Posterior cingulate gyrus (tissue), 11 donors: ENCODE results near the gene FAS.

Source experiments
- DNase-seq, 10 donors: peaks; one replicate each; pipeline versions ENCODE4 v3.0.0 to v3.0.0-alpha.2; 2020 to 2021; ENCODE audit warnings: mixed read lengths in 3 of 10
- intact Hi-C: fragments of 100-400 bp; cut with DNase I; formaldehyde crosslinking; loops from one replicate; pipeline ENCODE4 v1.15.1; 2023

Gene FAS

GRCh38 chr10:89029785-89030437 is 39.3 kb downstream of the FAS start:
- intact Hi-C loops: loop anchor here (1.0 to 2.0 kb wide), 3 partner anchors 95 to 187 kb away; no protein-coding TSS in a partner anchor
- peak; percentile 26 to 96 (median 79) for DNase-seq

GRCh38 chr10:89030791-89031190 is 40.2 kb downstream of the FAS start:
- intact Hi-C loops: loop anchor here (1.0 to 2.0 kb wide), 2 partner anchors 96 to 183 kb away; no protein-coding TSS in a partner anchor
- no peak for DNase-seq

GRCh38 chr10:89032141-89032891 is 41.7 kb downstream of the FAS start:
- DNase-seq: peak in 2 of 10 donors; percentile 6 to 58
- intact Hi-C loops: no loop called here

- intact Hi-C loops: no loop called here
Measured at GRCh38 chr10:89035461-89035860, 44.9 kb downstream of the FAS start.

DNA sequence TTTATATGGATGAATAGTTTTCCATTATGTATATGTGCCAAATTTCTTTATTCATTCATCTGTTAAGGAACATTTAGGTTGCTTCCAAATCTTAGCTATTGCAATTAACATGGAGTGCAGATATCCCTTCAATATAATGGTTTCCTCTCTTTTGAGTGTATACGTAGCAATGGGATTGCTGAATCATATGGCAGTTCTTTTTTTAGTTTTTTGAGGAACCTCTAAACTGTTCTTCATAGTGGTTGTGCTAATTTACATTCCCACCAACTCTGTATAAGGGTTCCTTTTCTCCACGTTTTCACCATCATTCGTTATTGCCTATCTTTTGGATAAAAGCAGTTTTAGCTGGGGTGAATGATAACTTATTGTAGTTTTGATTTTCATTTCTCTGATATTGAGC is 46.5 kb downstream of the FAS start:
- intact Hi-C loops: no loop called here
- no peak for DNase-seq

More at GRCh38 chr10:89035461-89035860, 44.9 kb downstream of the FAS start:
- no peak for DNase-seq

DNA sequence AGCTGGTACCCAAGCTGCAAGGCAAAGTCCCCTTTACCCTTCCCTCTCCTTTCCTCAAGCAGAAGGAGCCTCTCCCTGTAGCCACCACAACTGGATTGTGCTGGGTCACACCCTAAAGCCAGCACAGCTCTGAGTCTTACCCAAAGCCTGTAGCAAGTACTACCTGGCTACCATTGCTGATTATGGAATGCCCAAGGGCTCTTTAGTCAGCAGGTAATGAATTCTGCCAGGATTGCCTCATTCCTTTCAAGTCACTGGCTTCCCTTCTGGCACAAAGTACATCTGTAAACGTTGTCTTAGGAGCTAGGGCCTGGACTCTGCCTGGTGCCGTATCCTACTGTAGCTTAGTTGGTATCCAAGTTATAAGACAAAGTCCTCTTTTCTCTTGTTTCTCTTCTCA is 52.0 kb downstream of the FAS start:
- intact Hi-C loops: no loop called here
- no peak for DNase-seq

GRCh38 chr10:89043052-89043451 is 52.5 kb downstream of the FAS start:
- intact Hi-C loops: no loop called here

DNA sequence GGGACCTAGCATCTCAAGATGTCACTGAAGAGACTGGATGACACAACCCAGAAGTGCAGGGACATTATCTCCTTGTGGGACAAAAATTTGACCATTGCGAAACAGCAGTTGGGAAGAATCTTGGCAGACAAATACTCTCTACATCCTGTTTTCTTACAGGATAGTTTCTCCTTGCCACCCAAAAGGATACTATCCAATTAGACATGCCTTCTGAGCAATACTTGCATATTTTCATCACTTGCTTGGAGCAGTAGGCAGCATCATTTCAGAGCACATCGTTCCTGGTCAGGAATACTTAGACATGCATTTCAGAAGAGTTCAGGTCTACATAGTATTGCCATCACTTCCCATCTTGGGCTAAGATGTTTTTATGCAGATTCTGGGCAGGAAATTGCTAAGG is 56.8 kb downstream of the FAS start:
- intact Hi-C loops: no loop called here
- DNase-seq: no peak

More at GRCh38 chr10:89043052-89043451, 52.5 kb downstream of the FAS start:
- no peak for DNase-seq

- DNase-seq: no peak
- intact Hi-C loops: no loop called here
Measured at GRCh38 chr10:89051593-89051992, 61.0 kb downstream of the FAS start.

DNA sequence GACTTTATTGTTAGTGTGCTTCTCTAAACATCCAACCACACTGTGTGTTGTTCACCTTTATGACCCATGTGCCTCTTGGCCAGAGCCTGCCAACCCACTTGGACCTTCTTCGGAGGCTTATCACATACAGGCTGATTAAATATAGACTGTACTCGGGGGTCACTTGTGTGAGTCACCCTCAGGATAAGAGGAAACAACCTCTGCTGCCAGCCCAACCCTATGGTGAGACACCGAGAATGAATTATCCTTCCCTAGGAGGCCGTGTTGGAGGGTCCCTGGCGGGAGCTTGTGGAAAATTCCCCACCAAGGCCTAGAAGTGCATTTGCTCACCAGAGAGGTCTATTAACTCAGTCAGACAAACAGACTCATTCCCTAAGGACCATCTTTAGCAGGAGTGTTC is 63.0 kb downstream of the FAS start:
- intact Hi-C loops: no loop called here
- no peak for DNase-seq

GRCh38 chr10:89055159-89055558 is 64.6 kb downstream of the FAS start:
- intact Hi-C loops: no loop called here
- no peak for DNase-seq

DNA sequence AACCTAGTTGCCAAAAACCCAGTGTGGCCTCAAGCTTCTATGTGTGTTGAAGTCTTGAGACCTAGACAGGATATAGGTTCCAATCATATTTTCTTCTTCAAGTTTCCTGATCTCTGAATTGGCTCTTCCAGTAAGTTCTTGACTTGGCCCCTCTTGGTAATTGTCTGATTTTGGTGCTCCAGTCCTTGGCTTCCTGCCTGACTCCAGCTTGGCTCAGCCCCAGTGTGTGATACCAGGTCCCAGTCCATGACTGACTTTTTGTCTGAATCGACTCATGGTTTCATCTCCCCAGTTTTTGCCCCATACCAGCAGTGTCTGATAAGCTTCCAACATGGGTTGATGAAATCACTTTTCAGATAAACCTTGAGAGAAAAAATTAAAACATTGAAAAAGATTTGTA is 72.3 kb downstream of the FAS start:
- intact Hi-C loops: no loop called here
- peak in 2 of 10 donors; percentile 46 to 82 for DNase-seq

DNA sequence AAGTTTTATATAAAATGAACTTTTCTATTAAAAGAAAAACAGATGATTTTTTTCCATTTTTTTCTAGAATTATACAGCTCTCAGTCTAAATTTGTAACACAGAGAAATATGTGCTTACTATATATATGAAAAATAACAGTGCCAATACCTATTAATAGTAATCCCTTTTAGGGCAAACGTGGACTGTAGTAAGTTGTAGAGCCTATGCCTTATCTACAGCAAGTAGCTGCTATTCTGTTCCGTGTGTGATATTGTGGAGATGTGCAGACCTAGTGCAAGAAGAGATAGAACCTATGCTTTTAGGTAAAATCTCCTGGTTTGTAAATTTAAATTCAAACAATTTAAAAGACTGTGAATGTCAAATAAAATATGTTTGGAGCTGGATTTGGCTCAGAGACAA is 72.9 kb downstream of the FAS start:
- intact Hi-C loops: no loop called here
- DNase-seq: no peak

DNA sequence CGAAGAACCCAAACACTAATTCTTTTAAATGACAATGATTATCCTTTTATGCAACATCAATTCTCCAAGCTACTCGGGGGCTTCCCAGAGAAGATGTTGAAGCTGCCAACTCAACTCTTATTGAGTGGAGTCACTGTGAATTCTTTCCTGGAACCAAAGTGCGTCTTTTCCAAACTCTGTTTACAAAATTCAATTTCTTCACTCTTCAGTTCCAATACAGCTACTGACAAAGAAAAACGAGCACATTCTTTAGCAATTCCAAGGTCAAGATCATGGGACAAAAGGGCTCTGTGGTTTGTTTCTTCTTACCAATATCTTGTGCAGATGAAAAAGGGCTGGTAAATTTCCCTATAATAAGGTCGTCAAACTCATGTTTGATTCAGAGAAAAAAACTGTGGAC is 74.2 kb downstream of the FAS start:
- intact Hi-C loops: no loop called here
- no peak for DNase-seq
